SH-SY5Y (cell line): ENCODE results near the gene PKIG.

ENCODE experiments used
- GATA2 ChIP-seq: IDR thresholded peaks from 2 replicates; pipeline ENCODE4 v1.6.1; 2011; ENCODE audit warnings: mild to moderate bottlenecking, low read depth, low read length
- GATA3 ChIP-seq: IDR thresholded peaks from 2 replicates; pipeline ENCODE4 v1.6.1; 2011; ENCODE audit warnings: low read depth, mild to moderate bottlenecking, low read length, moderate library complexity

- TF ChIP-seq GATA3, result no peak
- no peak for TF ChIP-seq GATA2
These were observed 41.5 kb upstream of the PKIG start for GRCh38 chr20:44540834-44541233.
